Stimulated activated CD8-positive, alpha-beta memory T cell treated with anti-CD3 and anti-CD28 coated beads, Interleukin-7, amount 100 ng/mL, for 4 hours (primary cell): ENCODE data around the gene RHOA.
"Not testable (repeated sequence)": the region's sequence is repeated elsewhere in the genome, so short reads cannot be mapped to it uniquely, and the experiment has no call there.

Source experiments
- DNase-seq, 2 donors: peaks; one replicate each; pipeline ENCODE4 v3.0.0-alpha.2; 2020; ENCODE audit warnings: low read depth in 2 of 2

Gene RHOA

GRCh38 chr3:49411535-49411967, 225 bp downstream of the RHOA start:
- peak in 1 of 2 donors; percentile 52 for DNase-seq

- DNase-seq = no peak
Observed at GRCh38 chr3:49410846-49411534, 786 bp downstream of the RHOA start.

GRCh38 chr3:49410066-49410845, 1.5 kb downstream of the RHOA start:
- no peak for DNase-seq

GRCh38 chr3:49406571-49407565, 4.9 kb downstream of the RHOA start:
- DNase-seq = no peak

- DNase-seq = not testable (repeated sequence)
Observed at GRCh38 chr3:49405570-49405969, 6.2 kb downstream of the RHOA start.

- DNase-seq = no peak
Observed at GRCh38 chr3:49403891-49404290, 7.9 kb downstream of the RHOA start.

- DNase-seq = no peak
Observed at GRCh38 chr3:49401766-49402165, 10.0 kb downstream of the RHOA start.

- no peak for DNase-seq
Observed at GRCh38 chr3:49399461-49399860, 12.3 kb downstream of the RHOA start.

GRCh38 chr3:49397470-49397869, 14.3 kb downstream of the RHOA start:
- no peak for DNase-seq

- not testable (repeated sequence) for DNase-seq
Observed at GRCh38 chr3:49391310-49391709, 20.5 kb downstream of the RHOA start.

GRCh38 chr3:49389297-49389696, 22.5 kb downstream of the RHOA start:
- DNase-seq = no peak

- no peak for DNase-seq
Observed at GRCh38 chr3:49388289-49388820, 23.4 kb downstream of the RHOA start.

GRCh38 chr3:49387721-49388120, 24.1 kb downstream of the RHOA start:
- DNase-seq = no peak

GRCh38 chr3:49386056-49386756, 25.6 kb downstream of the RHOA start:
- DNase-seq = no peak

GRCh38 chr3:49385617-49386016, 26.2 kb downstream of the RHOA start:
- DNase-seq = no peak

- DNase-seq = no peak
Observed at GRCh38 chr3:49383387-49383786, 28.4 kb downstream of the RHOA start.

GRCh38 chr3:49378249-49378895, 33.4 kb downstream of the RHOA start:
- DNase-seq = no peak

GRCh38 chr3:49377483-49377882, 34.3 kb downstream of the RHOA start:
- peak; percentile 52 to 55 for DNase-seq

GRCh38 chr3:49371946-49372345, 39.8 kb downstream of the RHOA start:
- no peak for DNase-seq

GRCh38 chr3:49370585-49371290, 41.0 kb downstream of the RHOA start:
- no peak for DNase-seq
